Mammary epithelial cell (primary cell): ENCODE results near the gene VASH2.

Source experiments
- CTCF ChIP-seq, 2 donors: IDR thresholded peaks in 1 of 2; conservative IDR thresholded peaks in 1 of 2; 2 replicates each; pipeline ENCODE4 v1.5.1; 2011 to 2012; ENCODE audit warnings: inconsistent platforms in 2 of 2, low read length in 2 of 2, mild to moderate bottlenecking in 2 of 2, control low read depth in 1 of 2, low read depth in 1 of 2; ENCODE audit not compliant: insufficient read depth in 1 of 2; ENCODE audit errors: extremely low read depth in 1 of 2
- EZH2 ChIP-seq: IDR thresholded peaks from 2 replicates; pipeline ENCODE4 v1.6.1; 2012; ENCODE audit warnings: low read length, inconsistent platforms, borderline replicate concordance

DNA sequence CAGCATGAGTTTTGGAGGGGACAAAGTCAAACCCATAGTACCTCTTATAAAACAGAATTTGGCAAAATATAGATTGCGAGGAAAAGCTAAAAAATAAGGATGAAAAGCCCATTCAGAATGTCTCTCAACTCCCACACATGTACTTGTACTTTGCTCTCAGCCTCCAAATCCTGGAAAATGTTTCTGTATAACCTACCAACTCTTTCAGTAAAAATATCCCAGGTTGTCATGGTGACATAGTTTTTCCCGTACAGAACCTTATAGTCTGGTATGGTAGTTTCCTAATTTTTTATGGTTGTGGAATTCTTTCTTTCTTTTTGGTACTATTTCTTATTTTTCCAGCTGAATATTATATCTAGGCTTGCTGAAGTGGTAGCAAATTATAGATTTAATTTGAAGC, 85.2 kb downstream of the VASH2 start:
- TF ChIP-seq EZH2 (no peak), CTCF (conservative IDR thresholded peaks at IDR 0.05 in 1 of 2, IDR thresholded peaks at IDR 0.05 in 1 of 2; ENCODE audit: extremely low read depth in 1 of 2, insufficient read depth in 1 of 2, low read depth in 1 of 2, low read length in 2 of 2) (no peak)
